ENCODE measurements around the gene BLOC1S6.

BLOC1S6 gene, protein sequence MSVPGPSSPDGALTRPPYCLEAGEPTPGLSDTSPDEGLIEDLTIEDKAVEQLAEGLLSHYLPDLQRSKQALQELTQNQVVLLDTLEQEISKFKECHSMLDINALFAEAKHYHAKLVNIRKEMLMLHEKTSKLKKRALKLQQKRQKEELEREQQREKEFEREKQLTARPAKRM

DNA sequence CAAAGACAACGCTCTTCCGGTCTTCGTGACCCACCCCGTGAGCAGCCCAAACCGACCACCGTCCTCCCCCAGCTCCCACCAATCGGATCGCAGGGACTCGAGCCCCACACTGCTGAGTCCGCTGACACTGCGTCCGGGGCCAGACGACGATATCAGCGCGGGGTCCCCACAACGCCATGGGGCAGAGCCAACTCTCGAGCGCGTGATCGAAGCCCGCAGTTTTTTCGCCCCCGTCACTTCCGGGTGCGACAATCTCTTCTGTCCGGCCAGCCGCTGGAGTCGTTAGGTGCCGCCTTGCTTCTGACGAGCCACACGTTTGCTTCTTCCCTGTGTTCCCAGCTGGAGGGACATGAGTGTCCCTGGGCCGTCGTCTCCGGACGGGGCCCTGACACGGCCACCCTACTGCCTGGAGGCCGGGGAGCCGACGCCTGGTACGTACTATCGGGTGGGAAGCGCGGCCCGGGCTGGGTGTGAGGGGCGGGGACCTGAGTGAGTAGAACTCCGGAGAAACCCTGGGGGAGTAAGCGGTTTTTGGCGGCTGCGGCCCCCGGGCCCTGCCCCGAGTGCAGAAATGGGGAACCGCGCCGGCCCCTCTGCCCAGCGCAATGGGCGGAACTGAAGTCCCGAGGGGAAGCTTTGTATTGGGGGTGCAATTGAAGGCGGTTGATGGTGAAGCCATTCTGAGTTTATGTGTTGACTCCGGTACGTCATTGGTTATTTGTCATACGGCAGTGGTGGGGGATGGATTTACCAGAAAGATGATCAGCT lies at the start of gene BLOC1S6:
Gene BLOC1S6 (plus strand): TSS at position 285 of the 768 bp plus-strand sequence. CDS start 65 bp downstream, at position 350.
- peak; percentile 74 to 84 for DNase-seq (ENCODE audit: low read depth in 2 of 2)

DNA sequence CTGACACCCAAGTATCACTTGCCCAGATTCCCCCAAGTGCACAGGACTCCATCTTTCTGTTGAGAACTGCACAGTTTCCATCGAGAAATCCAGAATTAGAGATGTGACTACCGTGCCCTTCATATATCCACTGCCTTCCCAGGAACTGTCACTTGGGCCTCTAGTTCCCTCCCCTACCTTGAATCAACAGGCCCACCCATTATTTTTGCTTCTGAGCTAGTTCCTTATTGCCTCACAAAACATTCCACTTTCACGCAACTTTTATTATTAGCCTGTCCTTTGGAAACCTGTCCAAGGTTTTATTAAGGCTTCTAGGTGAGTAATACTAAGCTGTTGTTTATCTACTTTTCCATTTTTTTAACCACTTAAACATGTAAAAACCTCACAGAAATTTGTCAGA lies 47.5 kb upstream of the BLOC1S6 start:
- no peak for DNase-seq (ENCODE audit: low read depth in 2 of 2)

DNA sequence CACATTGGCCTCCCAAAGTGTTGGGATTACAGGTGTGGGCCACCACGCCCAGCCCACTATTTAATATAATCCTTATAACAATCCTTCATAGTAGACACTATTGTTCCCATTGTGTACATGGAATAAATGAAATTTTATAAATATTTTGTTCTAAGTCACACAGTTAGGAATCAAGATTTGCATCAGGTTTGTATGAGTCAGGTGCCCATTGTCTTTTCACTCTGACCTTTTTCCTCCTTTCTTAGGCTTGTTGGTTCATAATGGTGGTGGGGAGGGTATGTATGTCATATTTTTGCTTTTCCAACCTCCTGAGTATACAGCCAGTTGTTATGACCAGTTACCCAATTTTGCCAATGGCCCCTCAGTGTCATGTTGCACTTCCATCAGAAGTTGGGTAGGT lies 46.6 kb upstream of the BLOC1S6 start:
- DNase-seq (ENCODE audit: low read depth in 2 of 2): no peak

DNA sequence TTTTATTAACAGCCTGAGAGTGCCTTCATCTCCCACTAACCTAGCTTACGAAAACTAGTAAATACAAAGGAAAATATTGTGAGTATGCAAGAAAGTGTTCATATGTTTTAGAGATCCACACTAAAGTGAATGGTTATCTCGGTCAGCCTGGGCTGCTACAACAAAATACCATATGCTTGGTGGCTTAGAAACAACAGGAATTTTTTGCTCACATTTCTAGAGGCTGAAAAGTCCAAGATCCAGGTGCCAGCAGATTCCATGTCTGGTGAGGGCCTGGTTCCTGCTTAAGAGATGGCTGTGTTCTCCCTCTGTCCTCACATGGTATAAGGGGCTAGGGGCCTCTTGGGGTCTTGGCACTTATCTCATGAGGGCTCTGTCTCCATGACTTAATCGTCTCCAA lies 44.1 kb upstream of the BLOC1S6 start:
- DNase-seq (ENCODE audit: low read depth in 2 of 2): no peak

DNA sequence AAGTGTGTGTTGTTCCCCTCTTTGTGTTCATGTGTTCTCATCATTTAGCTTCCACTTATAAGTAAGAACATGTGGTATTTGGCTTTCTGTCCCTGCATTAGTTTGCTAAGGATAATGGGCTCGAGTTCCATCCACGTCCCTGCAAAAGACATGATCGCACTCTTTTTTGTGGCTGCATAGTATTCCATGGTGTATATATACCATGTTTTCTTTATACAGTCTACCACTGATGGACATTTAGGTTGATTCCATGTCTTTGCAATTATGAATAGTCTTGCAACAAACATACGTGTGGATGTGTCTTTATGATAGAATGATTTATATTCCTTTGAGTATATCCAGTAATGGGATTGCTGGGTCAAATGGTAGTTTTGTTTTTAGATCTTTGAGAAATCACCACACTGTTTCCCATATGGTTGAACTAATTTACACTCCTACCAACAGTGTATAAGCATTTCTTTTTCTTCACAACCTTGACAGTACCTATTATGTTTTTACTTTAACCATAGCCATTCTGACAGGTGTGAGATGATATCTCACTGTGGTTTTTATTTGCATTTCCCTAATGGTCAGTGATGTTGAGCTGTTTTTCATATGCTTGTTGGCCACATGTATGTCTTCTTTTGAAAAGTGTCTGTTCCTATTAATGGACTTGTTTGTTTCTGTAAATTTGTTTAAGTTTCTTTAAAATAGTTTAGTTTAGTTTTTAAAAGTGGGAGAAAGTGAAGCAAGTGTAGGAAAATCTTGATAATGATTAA lies 42.7 kb upstream of the BLOC1S6 start:
- no peak for DNase-seq (ENCODE audit: low read depth in 2 of 2)

DNA sequence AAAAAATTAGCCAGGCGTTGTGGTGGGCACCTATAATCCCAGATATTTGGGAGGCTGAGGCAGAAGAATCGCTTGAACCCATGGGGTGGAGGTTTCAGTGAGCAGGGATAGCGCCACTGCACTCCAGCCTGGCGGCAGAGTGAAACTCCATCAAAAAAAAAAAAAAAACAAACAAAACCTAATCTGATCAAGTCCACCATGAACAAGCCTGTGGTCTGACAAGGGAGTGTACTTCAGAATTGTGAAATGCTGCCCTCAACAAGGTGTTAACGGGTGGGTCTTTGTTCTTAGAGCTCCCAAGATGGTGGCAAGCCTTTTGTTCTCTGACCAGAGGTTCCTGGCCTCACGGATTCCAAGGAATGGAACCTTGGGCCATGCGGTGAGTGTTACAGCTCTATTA lies 40.4 kb upstream of the BLOC1S6 start:
- no peak for DNase-seq (ENCODE audit: low read depth in 2 of 2)

DNA sequence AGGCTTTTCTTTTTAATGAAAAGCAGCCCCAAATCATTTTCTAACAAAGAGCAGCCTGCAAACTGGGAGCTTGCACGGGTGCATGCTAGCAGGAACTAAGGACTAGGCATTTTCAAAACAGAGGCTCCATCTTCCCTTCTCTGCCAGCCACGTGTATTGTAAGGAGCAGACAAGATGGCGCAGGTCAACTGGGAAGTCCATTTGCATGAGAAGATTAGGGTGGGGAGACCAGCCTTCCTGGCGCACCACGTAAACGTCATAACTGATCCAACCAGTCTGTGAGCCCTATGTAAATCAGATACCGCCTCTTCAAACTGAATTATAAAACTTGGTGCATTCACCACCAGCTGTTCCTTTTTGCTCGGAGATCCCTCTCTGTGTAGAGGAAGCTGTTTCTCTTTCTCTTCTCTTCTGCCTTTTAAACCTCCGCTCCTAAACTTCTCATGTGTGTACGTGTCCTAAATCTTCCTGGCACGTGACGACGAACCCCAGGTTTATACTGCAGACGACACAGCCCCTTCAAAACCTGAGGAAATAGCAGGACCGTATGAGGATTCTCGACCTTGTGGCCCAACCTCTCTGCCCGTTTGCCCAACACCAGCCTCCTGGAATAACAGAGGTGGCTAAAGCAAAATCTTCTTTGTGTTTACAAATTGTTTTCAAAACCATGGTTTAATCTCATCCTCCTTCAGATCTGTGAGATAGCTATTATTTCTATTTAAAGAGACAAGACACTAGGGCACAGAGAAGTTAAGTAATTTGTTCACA lies 38.2 kb upstream of the BLOC1S6 start:
- DNase-seq (ENCODE audit: low read depth in 2 of 2): no peak

DNA sequence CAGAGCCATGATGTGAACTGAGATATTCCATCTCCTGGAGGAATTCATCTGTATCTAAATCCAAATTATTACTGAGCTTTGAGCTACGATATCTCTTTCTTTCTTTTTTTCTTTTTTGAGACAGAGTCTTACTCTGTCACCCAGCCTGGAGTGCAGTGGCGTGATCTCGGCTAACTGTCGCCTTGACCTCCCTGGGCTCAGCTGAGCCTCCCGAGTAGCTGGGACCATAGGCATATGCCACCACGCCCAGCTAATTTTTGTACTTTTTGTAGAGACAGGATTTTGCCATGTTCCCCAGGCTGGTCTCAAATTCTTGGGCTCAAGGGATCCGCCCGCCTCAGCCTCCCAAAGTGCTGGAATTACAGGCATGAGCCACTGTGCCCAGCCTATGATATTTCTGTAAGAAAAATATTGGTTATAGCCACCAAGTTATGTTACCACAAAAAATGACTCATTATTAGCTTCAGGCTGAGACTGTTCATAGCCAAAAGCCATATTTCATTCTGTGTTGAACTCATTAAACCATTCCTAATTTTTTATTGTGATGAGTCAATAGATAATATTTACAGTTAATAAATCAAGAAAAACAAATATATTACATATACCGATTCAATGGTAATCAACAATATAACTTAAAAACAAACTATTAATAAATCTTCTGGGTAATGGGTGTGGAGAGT lies 37.5 kb upstream of the BLOC1S6 start:
- no peak for DNase-seq (ENCODE audit: low read depth in 2 of 2)

DNA sequence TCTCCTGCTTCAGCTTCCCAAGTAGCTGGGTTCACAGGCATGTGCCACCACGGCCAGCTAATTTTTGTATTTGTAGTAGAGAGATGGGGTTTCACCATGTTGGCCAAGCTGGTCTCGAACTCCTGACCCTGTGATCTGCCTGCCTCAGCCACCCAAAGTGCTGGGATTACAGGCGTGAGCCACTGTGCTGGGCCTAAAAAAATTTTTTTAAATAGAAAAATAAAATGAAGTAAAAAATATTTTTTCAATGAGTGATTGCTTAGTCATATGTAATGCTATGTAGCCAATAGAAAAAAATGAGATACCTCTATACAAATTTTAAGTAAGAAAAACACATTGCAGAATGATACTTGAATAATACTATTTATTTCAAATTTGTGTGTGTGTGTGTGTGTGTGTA lies 36.7 kb upstream of the BLOC1S6 start:
- DNase-seq (ENCODE audit: low read depth in 2 of 2): no peak

DNA sequence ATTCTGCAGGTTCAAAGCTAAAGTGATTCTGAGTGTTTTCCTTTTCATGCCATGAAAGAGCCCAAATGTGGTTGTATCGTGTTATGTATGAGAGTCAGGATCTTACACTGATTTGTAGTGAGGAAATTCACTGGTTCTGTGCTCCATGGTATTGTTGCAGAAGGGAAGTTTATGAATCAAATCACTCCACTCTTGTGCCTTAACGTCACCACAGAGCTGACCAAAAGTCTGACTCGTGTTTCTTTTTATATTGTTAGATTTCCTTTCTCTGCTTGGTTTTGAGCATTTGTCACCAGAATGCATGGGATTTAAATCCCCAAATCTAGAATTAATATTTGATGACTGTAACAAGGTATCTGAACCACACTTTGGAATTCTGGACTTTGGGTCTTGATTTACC lies 35.5 kb upstream of the BLOC1S6 start:
- DNase-seq (ENCODE audit: low read depth in 2 of 2): no peak

DNA sequence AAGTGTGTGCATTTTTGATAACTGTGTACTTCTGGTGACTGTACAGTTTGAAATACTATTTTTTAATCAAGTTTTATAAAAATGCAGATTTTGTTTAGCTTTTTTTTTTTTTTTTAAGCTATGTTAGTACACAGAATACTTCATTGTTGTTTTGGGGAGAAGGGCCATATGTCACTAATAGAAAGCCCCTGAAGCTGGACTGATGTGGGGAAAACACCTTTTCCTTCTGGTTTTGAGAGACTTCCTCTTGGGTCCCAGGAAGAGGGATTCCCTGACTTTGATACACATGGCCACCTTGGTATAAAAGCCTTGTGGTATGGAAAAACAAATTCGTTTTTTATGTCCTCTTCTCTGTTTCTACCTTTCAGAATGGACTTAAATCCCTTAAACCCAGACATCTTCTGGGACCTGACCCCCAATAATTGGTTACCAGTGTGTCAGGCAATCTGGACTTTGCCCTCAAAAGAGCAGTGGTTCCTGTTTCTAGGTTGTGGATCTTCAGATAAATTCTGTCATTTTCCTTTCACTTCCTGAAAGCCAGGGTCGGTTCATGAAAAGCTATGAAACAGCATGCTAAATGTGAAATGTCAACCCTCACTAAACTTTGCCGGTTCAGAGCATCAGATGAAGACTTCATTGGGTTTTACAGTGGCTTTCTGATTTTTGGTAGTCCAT lies 31.1 kb upstream of the BLOC1S6 start:
- DNase-seq (ENCODE audit: low read depth in 2 of 2): no peak

DNA sequence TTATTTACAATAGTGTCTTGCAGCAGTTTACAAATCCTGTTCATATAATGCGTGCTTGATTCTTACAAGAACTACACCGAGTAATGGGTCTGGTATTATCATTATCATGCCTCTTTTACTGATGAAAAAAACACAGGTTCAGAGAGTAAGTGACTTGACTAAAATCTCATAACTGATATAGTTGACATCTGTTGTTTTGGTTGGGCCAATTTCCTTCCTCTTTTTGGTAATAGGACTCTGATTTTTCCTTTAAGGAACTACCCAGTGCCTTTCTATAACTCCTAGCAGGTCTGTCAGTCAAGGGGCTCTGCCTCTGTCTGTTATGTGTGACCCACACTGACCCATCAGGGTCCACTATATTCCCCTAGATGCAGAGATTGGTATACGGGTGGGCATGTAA lies 14.6 kb upstream of the BLOC1S6 start:
- no peak for DNase-seq (ENCODE audit: low read depth in 2 of 2)

DNA sequence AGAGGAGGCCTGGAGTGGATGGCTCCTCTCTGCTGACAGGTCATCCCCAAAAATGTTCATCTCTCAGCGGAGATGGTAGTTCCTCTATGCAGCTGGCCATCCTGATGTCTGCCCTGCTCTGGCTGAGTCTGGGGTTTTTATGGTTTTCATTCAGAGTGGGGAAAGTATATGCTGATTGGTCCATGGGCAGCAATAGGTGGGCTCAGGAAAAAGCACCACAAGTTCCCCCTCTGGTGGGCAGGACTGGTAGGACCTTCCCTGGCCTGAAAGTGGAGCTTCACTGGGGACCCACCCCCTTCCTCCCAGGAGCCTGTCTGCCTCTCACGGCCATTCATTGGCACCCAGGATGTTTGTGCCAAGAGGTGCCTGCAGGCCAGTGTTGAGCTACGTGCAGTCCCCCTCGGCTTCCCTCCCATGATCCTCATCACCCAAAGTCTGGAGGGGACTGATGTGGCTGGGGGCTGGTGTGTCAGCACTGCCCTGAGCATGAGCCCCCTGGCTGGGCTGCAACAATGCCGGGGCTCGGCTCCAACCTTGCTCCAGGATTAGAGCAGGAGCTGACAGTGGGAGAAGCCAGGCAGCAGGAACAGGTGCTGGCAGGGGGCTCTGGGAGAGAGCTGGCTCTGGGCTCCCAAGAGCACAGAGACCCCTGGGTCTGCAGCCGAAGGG lies 13.1 kb upstream of the BLOC1S6 start:
- peak in 1 of 2 donors; percentile 2 for DNase-seq (ENCODE audit: low read depth in 2 of 2)

DNA sequence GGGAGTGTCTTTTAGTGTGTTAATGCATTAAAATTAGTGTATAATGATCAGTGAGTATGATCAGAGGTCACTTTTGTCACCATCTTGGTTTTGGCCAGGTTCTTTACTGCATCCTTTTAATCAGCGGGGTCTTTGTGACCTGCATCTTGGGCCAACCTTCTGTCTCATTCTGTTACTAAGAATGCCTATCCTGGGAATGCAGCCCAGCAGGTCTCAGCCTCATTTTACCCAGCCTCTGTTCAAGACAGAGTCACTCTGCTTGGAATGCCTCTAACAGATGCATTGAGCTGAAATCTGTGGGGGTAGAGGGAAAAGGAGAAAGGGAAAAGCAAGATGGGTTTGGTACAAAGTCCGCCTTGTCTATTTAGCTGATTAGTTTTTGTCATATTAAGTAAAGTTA lies 5.3 kb upstream of the BLOC1S6 start:
- no peak for DNase-seq (ENCODE audit: low read depth in 2 of 2)

DNA sequence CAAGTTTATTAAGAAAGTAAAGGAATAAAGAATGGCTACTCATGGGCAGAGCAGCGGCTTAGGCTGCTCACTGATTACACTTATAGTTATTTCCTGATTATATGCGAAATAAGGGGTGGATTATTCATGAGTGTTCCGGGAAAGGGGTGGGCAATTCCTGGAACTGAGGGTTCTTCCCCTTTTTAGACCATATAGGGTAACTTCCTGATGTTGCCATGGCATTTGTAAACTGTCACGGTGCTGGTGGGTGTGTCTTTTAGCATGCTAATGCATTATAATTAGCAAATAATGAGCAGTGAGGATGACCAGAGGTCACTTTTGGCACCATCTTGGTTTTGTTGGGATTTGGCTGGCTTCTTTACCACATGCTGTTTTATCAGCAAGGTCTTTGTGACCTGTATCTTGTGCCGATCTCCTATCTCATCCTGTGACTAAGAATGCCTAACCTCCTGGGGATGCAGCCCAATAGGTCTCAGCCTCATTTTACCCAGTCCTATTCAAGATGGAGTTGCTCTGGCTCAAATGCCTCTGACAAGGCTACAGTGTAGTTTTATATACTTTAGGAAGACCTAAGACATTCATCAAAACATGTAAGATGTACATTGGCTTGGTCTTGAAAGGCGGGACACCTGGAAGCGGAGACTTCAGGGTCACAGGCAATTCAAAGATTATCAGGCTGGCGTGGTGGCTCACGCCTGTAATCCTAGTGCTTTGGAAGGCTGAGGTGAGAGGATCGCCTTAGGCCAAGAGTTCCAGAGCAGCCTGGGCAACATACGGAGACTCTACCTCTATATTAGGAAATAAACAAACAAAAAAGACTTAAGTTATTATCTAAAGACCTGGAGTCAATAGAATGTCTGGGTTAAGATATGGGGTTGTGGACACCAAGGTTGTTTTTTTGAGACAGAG lies 3.2 kb upstream of the BLOC1S6 start:
- peak in 1 of 2 donors; percentile 2 for DNase-seq (ENCODE audit: low read depth in 2 of 2)

DNA sequence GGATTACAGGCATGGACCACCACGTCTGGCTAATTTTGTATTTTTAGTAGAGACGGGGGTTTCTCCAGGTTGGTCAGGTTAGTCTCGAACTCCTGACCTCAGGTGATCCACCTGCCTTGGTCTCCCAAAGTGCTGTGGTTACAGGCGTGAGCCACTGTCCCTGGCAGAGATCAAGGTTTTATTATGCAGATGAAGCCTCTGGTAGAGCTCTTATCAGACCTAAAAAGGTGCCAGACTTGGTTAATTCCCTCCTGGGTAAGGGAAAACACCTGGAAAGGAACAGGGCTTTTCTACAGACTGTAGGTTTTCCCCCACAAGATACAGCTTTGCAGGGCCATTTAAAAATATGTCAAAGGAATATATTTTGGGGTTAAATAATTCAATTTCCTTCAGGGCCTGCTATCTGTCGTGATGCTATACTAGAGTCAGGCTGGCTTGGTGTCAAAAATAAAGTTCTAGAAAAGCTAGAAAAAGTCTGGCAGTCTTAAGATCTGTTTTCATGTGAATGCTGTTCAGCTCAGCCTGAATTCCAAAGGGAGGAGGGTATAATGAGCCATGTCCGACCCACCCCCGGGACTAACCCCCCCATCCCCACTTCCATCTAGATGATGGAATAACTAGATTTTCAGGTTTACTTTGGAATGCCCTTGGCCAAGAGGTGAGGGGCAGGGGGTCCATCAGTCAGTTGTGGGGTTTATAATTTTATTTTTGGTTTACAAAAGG lies 1.9 kb upstream of the BLOC1S6 start:
- no peak for DNase-seq (ENCODE audit: low read depth in 2 of 2)

DNA sequence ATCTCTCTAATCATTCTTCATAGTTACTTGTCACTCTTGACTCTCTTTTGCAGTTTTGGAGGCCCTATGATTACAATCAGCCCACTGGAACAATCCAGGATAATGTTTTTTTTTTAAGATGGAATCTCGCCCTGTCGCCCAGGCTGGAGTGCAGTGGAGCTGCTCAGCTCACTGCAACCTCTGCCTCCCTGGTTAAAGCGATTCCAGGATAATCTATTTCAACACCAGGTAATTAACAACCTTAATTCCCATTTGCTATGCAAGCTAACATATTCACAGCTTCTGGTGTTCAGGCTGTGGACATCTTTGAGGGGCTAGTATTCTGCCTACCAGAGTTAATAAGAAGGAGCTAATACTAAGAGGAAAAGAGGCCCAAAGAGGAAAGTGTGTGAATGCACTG lies 1.1 kb upstream of the BLOC1S6 start:
- no peak for DNase-seq (ENCODE audit: low read depth in 2 of 2)

DNA sequence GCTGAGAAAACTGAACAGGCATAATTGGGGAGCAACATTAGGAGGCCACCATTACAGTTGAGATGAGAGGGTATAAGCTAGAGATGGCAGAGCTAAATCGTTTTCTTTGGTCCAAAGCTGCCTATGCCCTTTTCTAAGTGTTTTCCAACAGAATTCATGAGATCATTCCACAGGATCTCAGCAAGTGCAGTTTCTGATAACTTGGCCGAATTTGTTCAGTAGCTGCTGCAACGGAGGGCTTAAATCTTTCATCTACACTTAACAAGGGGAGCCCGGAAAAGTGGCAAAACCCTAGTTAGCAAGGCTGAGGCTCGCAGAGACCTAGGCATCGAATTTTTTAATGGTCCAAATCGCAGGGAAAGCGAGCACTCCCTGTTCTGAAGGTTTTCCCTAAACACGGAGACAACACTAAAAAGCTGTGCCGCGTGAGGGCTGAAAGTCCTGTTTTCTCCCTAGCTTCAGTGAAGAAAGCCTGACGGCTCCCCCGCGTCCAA lies 531 bp upstream of the BLOC1S6 start:
- DNase-seq (ENCODE audit: low read depth in 2 of 2): no peak

DNA sequence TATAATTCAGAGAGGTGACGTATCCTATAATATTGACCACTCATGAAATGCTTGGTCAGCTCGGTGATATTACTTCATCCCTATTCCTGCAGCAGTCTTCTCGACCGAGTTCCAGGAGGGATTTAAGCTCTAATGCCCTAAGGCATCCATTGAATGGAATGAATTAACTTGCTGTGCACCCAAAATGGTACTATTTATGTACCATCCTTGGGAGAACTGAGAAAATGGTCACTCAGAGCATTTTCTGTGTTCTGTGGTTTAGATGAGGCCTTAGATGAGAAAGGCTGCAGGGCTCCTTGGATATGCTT lies 638 bp downstream of the BLOC1S6 start:
- DNase-seq (ENCODE audit: low read depth in 2 of 2): no peak
